ENCODE results near the gene CFDP1. TPM values are rescaled to one million over a fixed set of nuclear protein-coding genes. Genes with fewer than 3 reads are reported as not detected.

Gene CFDP1
- total RNA-seq, 1 donor from 2014 or later, result 49.0 TPM

- TF ChIP-seq CTCF (IDR thresholded peaks at IDR 0.05), result no peak
- H3K4me1 ChIP-seq, result peaks cover 21% of the 10 kb centered on the region
- no peaks in the 10 kb centered on the region for H3K27me3 ChIP-seq
- no peaks in the 10 kb centered on the region for H3K9me3 ChIP-seq
- H3K27ac ChIP-seq, result no peak overlapping the region
- no peak for DNase-seq
- H3K36me3 ChIP-seq, result no peaks in the 10 kb centered on the region
- no peak for ATAC-seq
- H3K4me3 ChIP-seq, result no peak overlapping the region
- intact Hi-C loops (cut with DNase I), result no loop called here
These were observed 11.5 kb downstream of the CFDP1 start for GRCh38 chr16:75421820-75422126.

DNA sequence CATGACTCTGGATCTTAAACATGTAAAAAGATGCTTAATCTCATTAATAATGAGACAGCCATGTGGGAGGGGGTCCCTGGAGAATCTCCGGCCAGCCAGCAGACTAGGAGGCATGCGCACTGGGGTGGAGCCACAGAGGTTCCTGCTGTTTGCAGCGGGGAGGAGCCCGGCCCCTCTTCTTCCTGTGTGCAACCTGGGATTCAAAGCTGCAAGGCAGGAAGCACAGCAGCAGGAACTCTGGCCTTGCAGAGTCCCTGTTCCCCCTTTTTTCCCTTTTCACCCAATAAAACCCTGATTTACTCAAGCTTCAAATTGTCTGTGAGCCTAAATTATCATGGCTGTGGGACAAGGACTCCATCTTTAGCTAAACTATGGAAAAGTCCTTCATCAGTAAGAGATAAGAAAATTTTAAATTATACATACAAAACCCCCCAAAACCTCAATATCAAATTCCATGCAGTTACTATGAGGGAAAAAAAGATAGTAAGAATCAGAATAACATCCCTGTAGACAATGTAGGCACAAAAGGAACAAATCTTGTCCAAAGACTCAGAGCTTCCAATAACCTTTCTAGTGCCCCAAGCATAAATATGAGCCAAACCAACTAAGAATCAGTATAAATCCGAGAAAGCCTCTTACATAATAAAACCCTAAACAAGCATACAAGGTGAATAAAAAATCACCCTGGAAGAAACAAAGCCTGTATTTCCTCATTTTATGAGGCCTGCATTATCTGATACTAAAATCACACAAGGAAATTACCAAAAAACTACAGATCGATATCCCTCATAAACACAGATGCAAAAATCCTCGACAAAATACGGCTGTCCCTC, 12.1 kb downstream of the CFDP1 start:
- intact Hi-C loops (cut with DNase I), result no loop called here
- Histone ChIP-seq H3K27ac (no peak overlapping the region), H3K9me3 (no peaks in the 10 kb centered on the region), H3K4me3 (no peak overlapping the region), H3K27me3 (no peaks in the 10 kb centered on the region), H3K36me3 (no peaks in the 10 kb centered on the region), H3K4me1 (peaks cover 21% of the 10 kb centered on the region)
- DNase-seq (peak; percentile 87), ATAC-seq (peak; percentile 99)
- TF ChIP-seq CTCF (IDR thresholded peaks at IDR 0.05), result no peak

DNA sequence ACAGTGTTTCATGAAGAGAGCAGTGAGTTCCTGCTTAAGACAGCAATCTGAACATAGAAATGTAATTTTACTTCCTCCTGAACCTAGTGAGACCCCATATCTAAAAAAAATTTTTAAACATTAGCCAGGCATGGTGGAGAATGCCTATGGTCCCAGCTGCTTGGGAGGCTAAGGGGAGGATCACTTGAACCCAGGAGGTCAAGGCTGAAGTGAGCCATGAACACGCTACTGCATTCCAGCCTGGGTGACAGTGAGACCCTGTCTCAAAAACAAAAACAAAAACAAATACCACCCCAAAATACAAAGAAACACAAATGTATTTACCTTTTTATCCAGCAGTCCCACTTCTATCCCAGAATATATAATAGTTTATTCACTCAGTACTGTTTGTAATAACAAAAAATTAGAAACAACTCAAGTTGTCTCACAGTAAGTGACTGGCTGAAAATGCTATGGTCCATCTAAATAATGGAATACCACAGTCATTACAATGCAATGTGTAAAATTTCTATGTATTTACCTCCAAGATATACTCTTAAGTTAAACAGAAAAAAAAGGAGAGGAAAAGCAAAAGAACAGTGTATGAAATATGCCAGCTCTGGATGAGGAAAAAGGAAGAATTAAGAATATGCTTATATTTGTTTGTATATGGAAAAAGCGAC, 16.3 kb downstream of the CFDP1 start:
- no peaks in the 10 kb centered on the region for H3K27me3 ChIP-seq
- DNase-seq (no peak), ATAC-seq (no peak)
- H3K4me1 ChIP-seq, result peaks cover 21% of the 10 kb centered on the region
- no peaks in the 10 kb centered on the region for H3K9me3 ChIP-seq
- no peak for TF ChIP-seq CTCF (IDR thresholded peaks at IDR 0.05)
- no peak overlapping the region for H3K27ac ChIP-seq
- H3K4me3 ChIP-seq, result no peak overlapping the region
- intact Hi-C loops (cut with DNase I), result no loop called here
- peaks cover 6% of the 10 kb centered on the region for H3K36me3 ChIP-seq

DNA sequence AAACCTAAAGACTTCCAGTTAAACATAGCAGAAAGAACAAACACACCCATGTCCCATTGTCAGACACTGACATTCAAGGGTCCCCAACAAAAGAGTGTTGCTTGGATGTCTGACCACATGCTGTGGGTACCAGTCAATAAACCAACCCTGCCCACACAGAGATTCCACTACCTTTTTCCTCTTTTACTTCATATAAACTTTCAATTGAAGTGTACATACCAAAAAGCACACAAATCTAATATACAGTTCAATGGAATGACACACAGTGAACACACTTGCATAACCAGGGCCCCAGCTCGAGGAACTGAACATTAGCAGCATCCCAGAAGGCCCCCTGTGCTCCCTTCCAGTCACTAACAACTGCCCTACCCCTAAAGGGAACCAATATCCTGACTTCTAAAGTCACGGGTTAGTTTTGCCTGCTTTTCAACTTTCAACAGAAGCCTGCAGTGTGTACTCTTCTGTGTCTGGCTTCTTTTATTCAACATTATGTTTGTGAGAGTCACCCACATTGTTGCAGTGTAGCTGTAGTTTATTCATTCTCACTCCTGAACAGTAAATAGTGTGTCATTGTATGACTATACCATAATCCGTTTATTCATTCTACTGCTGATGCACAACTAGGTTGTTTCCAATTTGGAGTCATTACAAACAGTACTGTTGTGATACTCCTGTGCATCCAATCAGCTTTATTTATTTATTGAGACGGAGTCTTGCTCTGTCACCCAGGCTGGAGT, 18.0 kb downstream of the CFDP1 start:
- no peak for TF ChIP-seq CTCF (IDR thresholded peaks at IDR 0.05)
- Histone ChIP-seq H3K27ac (no peak overlapping the region), H3K4me1 (peaks cover 7% of the 10 kb centered on the region), H3K36me3 (peaks cover 20% of the 10 kb centered on the region), H3K9me3 (no peaks in the 10 kb centered on the region), H3K27me3 (no peaks in the 10 kb centered on the region), H3K4me3 (no peak overlapping the region)
- DNase-seq (no peak), ATAC-seq (no peak)
- intact Hi-C loops (cut with DNase I), result no loop called here

GRCh38 chr16:75413951-75414350, 19.4 kb downstream of the CFDP1 start:
- Histone ChIP-seq H3K4me3 (no peak overlapping the region), H3K9me3 (no peaks in the 10 kb centered on the region), H3K4me1 (no peaks in the 10 kb centered on the region), H3K27ac (no peak overlapping the region), H3K36me3 (peaks cover 34% of the 10 kb centered on the region), H3K27me3 (no peaks in the 10 kb centered on the region)
- intact Hi-C loops (cut with DNase I), result no loop called here
- no peak for DNase-seq
- no peak for ATAC-seq
- no peak for TF ChIP-seq CTCF (IDR thresholded peaks at IDR 0.05)
